Measurements from ENCODE around the gene TBC1D8B. TPM values are rescaled to one million over a fixed set of nuclear protein-coding genes. Genes with fewer than 3 reads are reported as not detected.

TBC1D8B gene
- total RNA-seq, 2 experiments from 2014 or later: 0.40 to 0.47 TPM

DNA sequence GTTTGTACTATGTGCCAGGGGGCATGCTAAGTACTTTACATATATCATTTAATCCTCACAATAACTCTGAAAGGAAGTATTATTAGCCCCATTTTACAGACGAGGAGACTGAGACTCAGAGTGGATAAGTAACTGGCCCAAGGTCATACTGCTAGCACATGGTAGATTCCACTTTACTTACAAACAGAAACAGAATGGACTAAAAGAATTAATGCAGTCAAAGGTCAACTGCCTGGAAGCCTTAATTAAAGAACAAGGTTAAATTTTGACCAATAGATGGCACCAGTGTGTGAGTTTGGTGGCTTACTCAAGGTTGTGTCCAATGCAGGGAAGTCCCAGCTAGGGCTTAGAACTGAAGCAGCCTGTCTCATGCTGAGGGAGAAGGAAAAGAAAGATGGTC is 96.0 kb downstream of the TBC1D8B start:
- ChIA-PET CTCF (interaction anchor here (0.7 to 1.9 kb wide), 10 partner anchors 9 to 101 kb away, joined by 3 to 7 read pairs (median 3); partner anchors contain the start of gene MORC4), POLR2A (no interaction called here)
- ATAC-seq (peak; percentile 53), DNase-seq (peak; percentile 7)
- intact Hi-C loops (cut with micrococcal nuclease): loop anchor here (5.0 to 10.0 kb wide), 2 partner anchors 54 to 526 kb away; no protein-coding TSS in a partner anchor
- Mint-ChIP-seq H3K4me1 (ENCODE audit: low read depth) (no peaks in the 10 kb centered on the region), H3K27ac (no peak overlapping the region), H3K27me3 (no peaks in the 10 kb centered on the region), H3K9me3 (no peaks in the 10 kb centered on the region), H3K4me3 (no peak overlapping the region), H3K36me3 (ENCODE audit: low read depth) (no peaks in the 10 kb centered on the region)
- TF ChIP-seq, protein P1, sequence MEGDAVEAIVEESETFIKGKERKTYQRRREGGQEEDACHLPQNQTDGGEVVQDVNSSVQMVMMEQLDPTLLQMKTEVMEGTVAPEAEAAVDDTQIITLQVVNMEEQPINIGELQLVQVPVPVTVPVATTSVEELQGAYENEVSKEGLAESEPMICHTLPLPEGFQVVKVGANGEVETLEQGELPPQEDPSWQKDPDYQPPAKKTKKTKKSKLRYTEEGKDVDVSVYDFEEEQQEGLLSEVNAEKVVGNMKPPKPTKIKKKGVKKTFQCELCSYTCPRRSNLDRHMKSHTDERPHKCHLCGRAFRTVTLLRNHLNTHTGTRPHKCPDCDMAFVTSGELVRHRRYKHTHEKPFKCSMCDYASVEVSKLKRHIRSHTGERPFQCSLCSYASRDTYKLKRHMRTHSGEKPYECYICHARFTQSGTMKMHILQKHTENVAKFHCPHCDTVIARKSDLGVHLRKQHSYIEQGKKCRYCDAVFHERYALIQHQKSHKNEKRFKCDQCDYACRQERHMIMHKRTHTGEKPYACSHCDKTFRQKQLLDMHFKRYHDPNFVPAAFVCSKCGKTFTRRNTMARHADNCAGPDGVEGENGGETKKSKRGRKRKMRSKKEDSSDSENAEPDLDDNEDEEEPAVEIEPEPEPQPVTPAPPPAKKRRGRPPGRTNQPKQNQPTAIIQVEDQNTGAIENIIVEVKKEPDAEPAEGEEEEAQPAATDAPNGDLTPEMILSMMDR (IDR thresholded peaks at IDR 0.05): no peak

DNA sequence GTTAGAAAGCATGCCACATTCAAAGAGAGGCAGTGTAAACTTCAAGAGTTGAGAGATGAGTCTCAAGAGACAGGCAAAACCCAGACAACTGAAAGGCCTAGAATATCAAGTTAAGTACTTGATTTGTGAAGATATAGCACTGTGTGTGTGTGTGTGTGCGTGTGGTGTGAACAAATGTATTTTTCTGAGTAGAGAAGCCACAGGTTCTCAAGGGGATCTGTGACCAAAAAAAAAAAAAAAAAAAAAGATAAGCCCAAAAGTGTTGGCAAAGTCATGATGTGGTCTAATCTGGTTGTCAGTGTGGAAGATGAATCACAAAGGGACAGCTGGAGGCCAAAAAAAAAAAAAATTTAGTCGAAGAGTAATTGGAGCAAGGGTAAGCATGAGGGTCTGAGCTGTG is 96.8 kb downstream of the TBC1D8B start:
- intact Hi-C loops (cut with micrococcal nuclease): loop anchor here (5.0 to 10.0 kb wide), 2 partner anchors 53 to 526 kb away; no protein-coding TSS in a partner anchor
- Mint-ChIP-seq H3K9me3 (no peaks in the 10 kb centered on the region), H3K27ac (no peak overlapping the region), H3K27me3 (no peaks in the 10 kb centered on the region), H3K4me1 (ENCODE audit: low read depth) (no peaks in the 10 kb centered on the region), H3K36me3 (ENCODE audit: low read depth) (no peaks in the 10 kb centered on the region), H3K4me3 (no peak overlapping the region)
- TF ChIP-seq, protein P1 (IDR thresholded peaks at IDR 0.05): no peak
- ATAC-seq (no peak), DNase-seq (no peak)
- POLR2A ChIA-PET: no interaction called here
- CTCF ChIA-PET: interaction anchor here (0.7 to 1.9 kb wide), 9 partner anchors 9 to 100 kb away, joined by 3 to 7 read pairs (median 3); partner anchors contain the start of gene MORC4

DNA sequence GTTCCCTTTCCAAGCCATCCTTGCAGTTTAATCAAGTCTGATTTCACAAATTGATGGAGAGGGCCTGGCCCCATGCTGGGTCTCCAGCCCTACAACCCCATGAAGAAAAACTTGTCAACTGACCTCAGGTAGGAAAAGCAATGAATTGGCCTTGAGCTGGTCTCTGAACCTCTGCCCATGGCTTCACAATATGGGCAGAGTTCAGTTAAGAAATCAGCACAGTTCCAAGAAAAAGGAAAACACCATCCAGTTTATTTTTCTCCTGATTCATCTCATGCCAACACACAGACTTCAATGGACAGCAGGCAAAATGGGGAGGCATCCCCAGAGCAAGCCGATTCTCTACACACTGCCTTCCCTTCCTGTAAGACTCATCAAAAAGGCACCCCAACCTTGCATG is 97.4 kb downstream of the TBC1D8B start:
- ATAC-seq (no peak), DNase-seq (no peak)
- intact Hi-C loops (cut with micrococcal nuclease): loop anchor here (5.0 to 10.0 kb wide), 2 partner anchors 52 to 525 kb away; no protein-coding TSS in a partner anchor
- TF ChIP-seq, protein P1 (IDR thresholded peaks at IDR 0.05): no peak
- ChIA-PET CTCF (no interaction called here), POLR2A (no interaction called here)
- H3K4me1 Mint-ChIP-seq (ENCODE audit: low read depth): no peaks in the 10 kb centered on the region
- H3K9me3 Mint-ChIP-seq: no peaks in the 10 kb centered on the region
- H3K27me3 Mint-ChIP-seq: no peaks in the 10 kb centered on the region
- H3K36me3 Mint-ChIP-seq (ENCODE audit: low read depth): no peaks in the 10 kb centered on the region
- H3K4me3 Mint-ChIP-seq: no peak overlapping the region
- no peak overlapping the region for H3K27ac Mint-ChIP-seq

DNA sequence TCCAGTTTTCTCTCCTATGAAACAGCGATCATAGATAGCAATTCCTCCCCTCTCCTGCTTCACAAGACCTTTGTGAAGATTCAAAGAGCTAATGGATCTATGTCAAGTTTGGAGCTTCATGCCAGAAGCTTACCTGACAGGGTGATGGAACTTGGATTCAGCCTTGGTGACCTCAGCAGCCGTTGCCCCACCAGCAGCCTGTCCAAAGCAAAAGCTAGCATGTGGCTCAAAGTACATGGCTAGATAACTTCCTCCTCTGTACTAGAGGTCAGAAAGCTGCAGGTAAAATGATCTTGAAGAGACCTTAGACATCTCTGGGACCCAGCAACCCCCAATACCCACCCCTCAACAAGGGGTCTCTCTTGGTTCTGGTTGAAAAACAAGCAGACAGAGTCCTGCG is 98.9 kb downstream of the TBC1D8B start:
- Mint-ChIP-seq H3K9me3 (no peaks in the 10 kb centered on the region), H3K4me3 (no peak overlapping the region), H3K27ac (no peak overlapping the region), H3K27me3 (no peaks in the 10 kb centered on the region), H3K4me1 (ENCODE audit: low read depth) (no peaks in the 10 kb centered on the region), H3K36me3 (ENCODE audit: low read depth) (no peaks in the 10 kb centered on the region)
- ATAC-seq: no peak
- intact Hi-C loops (cut with micrococcal nuclease): no loop called here
- CTCF ChIA-PET: no interaction called here
- DNase-seq: no peak
- POLR2A ChIA-PET: no interaction called here
- TF ChIP-seq, protein P1 (IDR thresholded peaks at IDR 0.05): no peak

DNA sequence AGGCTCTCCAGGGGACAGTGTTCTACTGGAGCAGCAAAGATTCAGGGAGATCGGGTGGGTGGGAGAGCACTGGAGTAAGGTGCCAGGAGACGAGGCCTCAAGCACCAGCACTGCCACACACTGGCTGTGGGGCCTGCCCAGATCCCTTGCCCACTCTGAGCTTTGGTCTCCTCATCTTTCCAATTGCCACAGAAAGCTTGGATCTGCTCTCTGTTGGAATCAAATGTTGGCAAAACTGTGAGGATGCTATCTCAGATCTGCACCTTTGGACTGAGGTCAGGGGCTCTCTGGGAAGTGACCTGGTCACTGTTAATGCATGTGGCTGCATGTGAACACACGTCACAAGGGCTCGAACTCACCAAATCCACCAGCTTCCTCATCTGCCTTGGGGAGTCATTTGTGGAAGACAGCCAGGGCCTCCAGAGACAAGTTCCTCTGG is 99.3 kb downstream of the TBC1D8B start:
- H3K4me1 Mint-ChIP-seq (ENCODE audit: low read depth): no peaks in the 10 kb centered on the region

More for the DNA sequence above, 99.3 kb downstream of the TBC1D8B start:
- DNase-seq (no peak), ATAC-seq (no peak)
- intact Hi-C loops (cut with micrococcal nuclease): no loop called here
- ChIA-PET POLR2A (no interaction called here), CTCF (no interaction called here)
- no peak overlapping the region for H3K27ac Mint-ChIP-seq
- no peaks in the 10 kb centered on the region for H3K36me3 Mint-ChIP-seq (ENCODE audit: low read depth)
- H3K4me3 Mint-ChIP-seq: no peak overlapping the region
- no peaks in the 10 kb centered on the region for H3K9me3 Mint-ChIP-seq
- TF ChIP-seq, protein P1 (IDR thresholded peaks at IDR 0.05): no peak
- no peaks in the 10 kb centered on the region for H3K27me3 Mint-ChIP-seq
